ENCODE results near the gene ADH1B. TPM values are rescaled to one million over a fixed set of nuclear protein-coding genes. Genes with fewer than 3 reads are reported as not detected.

Gene ADH1B
- total RNA-seq, 1 experiment from 2014 or later = not detected

DNA sequence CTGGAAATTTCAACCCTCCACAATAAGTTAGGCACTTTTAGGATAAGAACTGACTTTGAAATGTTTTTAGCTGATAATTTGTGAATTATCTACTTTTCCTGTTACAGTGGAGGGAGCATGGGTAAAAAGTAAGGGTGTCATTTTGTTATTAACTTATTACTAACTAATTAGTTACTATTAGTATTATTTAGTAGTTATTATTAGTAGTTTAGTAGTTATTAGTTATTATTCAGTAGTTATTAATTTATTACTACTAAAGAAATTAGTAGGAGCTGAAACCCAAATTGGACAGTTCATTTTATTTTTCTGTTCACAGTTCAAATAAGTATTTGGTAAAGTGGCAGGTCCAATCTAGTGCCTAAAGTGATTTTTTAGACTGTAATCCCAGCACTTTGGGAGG is 35.8 kb downstream of the ADH1B start:
- TF ChIP-seq EZH2phosphoT487 (IDR thresholded peaks at IDR 0.05; ENCODE audit: borderline replicate concordance, low read length) = no peak
- TF ChIP-seq, protein P1, sequence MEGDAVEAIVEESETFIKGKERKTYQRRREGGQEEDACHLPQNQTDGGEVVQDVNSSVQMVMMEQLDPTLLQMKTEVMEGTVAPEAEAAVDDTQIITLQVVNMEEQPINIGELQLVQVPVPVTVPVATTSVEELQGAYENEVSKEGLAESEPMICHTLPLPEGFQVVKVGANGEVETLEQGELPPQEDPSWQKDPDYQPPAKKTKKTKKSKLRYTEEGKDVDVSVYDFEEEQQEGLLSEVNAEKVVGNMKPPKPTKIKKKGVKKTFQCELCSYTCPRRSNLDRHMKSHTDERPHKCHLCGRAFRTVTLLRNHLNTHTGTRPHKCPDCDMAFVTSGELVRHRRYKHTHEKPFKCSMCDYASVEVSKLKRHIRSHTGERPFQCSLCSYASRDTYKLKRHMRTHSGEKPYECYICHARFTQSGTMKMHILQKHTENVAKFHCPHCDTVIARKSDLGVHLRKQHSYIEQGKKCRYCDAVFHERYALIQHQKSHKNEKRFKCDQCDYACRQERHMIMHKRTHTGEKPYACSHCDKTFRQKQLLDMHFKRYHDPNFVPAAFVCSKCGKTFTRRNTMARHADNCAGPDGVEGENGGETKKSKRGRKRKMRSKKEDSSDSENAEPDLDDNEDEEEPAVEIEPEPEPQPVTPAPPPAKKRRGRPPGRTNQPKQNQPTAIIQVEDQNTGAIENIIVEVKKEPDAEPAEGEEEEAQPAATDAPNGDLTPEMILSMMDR (conservative IDR thresholded peaks at IDR 0.05; ENCODE audit: low read depth, low read length) = no peak
- no peak for TF ChIP-seq EZH2 (IDR thresholded peaks at IDR 0.05; ENCODE audit: low read length, unreplicated experiment)
- DNase-seq (no peak), ATAC-seq (no peak)
- no peaks in the 10 kb centered on the region for H4K20me1 ChIP-seq (ENCODE audit: low read length)
- no peaks in the 10 kb centered on the region for H3K9me3 ChIP-seq (ENCODE audit: low read length)
- no peak overlapping the region for H3K4me3 ChIP-seq (ENCODE audit: low read length)
- no peaks in the 10 kb centered on the region for H3K27me3 ChIP-seq (ENCODE audit: low read length)
- H2AFZ ChIP-seq (ENCODE audit: low read length) = no peak overlapping the region
- no peak overlapping the region for H3K27ac ChIP-seq (ENCODE audit: low read length)
- ChIA-PET CTCF (no interaction called here), POLR2A (ENCODE audit: unreplicated experiment) (no interaction called here)
- BruUV-seq (replicated peaks) = no TSS peak
- no peaks in the 10 kb centered on the region for H3K9me2 ChIP-seq (replicated peaks; ENCODE audit: low read length)
- intact Hi-C loops (cut with micrococcal nuclease) = no loop called here
- no peak overlapping the region for H3K4me2 ChIP-seq (ENCODE audit: low read length)
- no peaks in the 10 kb centered on the region for H3K79me2 ChIP-seq (ENCODE audit: low read length)
- H3K9ac ChIP-seq (ENCODE audit: low read length) = no peak overlapping the region
- H3K36me3 ChIP-seq (ENCODE audit: low read depth, low read length) = no peaks in the 10 kb centered on the region
- H3K4me1 ChIP-seq (ENCODE audit: insufficient read depth, low read length) = no peaks in the 10 kb centered on the region
- H3F3A ChIP-seq (ENCODE audit: low read length, unreplicated experiment) = no peaks in the 10 kb centered on the region

DNA sequence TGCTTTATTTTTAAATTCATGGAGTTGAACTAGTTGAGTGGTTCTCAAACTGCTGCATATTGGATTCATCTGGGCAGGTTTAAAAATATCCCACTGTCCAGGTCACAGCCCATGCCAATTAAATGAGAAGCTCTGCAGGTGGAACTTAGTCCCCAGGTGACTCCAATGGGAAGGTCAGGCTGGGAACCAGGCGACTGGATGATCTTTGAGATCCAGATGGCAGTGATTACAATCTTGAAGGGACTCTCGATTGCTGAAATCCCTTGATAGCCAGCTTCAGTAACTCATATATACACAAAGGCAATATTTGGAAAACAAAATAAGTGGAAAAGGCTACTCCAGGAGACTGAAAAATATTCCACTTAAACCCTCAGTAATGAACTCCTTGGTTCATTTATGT is 38.5 kb downstream of the ADH1B start:
- ATAC-seq = no peak
- CTCF ChIA-PET = no interaction called here
- POLR2A ChIA-PET (ENCODE audit: unreplicated experiment) = no interaction called here

DNA sequence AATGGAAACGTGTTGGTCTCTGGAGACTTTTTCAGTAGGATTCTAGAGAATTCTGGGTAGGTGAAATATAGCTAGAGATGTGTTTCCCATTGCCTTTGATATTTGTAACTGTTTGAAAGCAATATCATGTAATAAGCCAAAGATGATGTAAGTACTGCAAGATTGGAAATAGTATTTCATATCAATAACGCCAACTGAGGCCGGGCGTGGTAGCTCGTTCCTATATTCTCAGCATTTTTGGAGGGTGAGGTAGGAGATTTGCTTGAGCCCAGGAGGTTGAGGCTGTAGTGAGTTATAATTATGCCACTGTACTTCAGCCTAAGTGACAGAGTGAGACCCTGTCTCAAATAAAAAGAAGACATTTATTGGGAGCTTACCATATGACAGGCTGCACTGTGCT is 39.9 kb downstream of the ADH1B start:
- Histone ChIP-seq H3K9ac (ENCODE audit: low read length) (no peak overlapping the region), H3K4me2 (ENCODE audit: low read length) (no peak overlapping the region), H3K4me1 (ENCODE audit: insufficient read depth, low read length) (no peaks in the 10 kb centered on the region), H3K27me3 (ENCODE audit: low read length) (peaks cover 12% of the 10 kb centered on the region; the same call in 1 of the 2 replicates), H2AFZ (ENCODE audit: low read length) (no peak overlapping the region), H3K36me3 (ENCODE audit: low read depth, low read length) (no peaks in the 10 kb centered on the region), H3K9me2 (replicated peaks; ENCODE audit: low read length) (no peaks in the 10 kb centered on the region), H3K4me3 (ENCODE audit: low read length) (no peak overlapping the region), H3K9me3 (ENCODE audit: low read length) (no peaks in the 10 kb centered on the region), H4K20me1 (ENCODE audit: low read length) (no peaks in the 10 kb centered on the region), H3K79me2 (ENCODE audit: low read length) (no peaks in the 10 kb centered on the region), H3K27ac (ENCODE audit: low read length) (no peak overlapping the region), H3F3A (ENCODE audit: low read length, unreplicated experiment) (no peaks in the 10 kb centered on the region)
- CTCF ChIA-PET = no interaction called here
- BruUV-seq (replicated peaks) = no TSS peak
- DNase-seq = no peak
- ATAC-seq = no peak
- POLR2A ChIA-PET (ENCODE audit: unreplicated experiment) = no interaction called here
- TF ChIP-seq EZH2phosphoT487 (IDR thresholded peaks at IDR 0.05; ENCODE audit: borderline replicate concordance, low read length) (no peak), EZH2 (IDR thresholded peaks at IDR 0.05; ENCODE audit: low read length, unreplicated experiment) (no peak)
- TF ChIP-seq, protein P1 (conservative IDR thresholded peaks at IDR 0.05; ENCODE audit: low read depth, low read length) = no peak
- intact Hi-C loops (cut with micrococcal nuclease) = no loop called here

More for the DNA sequence above, 38.5 kb downstream of the ADH1B start:
- Histone ChIP-seq H3K4me3 (ENCODE audit: low read length) (no peak overlapping the region), H3K9me3 (ENCODE audit: low read length) (no peaks in the 10 kb centered on the region), H3K36me3 (ENCODE audit: low read depth, low read length) (no peaks in the 10 kb centered on the region), H3K4me1 (ENCODE audit: insufficient read depth, low read length) (no peaks in the 10 kb centered on the region), H3K9me2 (replicated peaks; ENCODE audit: low read length) (no peaks in the 10 kb centered on the region), H3K27ac (ENCODE audit: low read length) (no peak overlapping the region), H3K4me2 (ENCODE audit: low read length) (no peak overlapping the region), H3F3A (ENCODE audit: low read length, unreplicated experiment) (no peaks in the 10 kb centered on the region), H3K79me2 (ENCODE audit: low read length) (no peaks in the 10 kb centered on the region), H3K9ac (ENCODE audit: low read length) (no peak overlapping the region), H3K27me3 (ENCODE audit: low read length) (peaks cover 6% of the 10 kb centered on the region; the same call in 1 of the 2 replicates), H2AFZ (ENCODE audit: low read length) (no peak overlapping the region), H4K20me1 (ENCODE audit: low read length) (no peaks in the 10 kb centered on the region)
- intact Hi-C loops (cut with micrococcal nuclease) = no loop called here
- no peak for DNase-seq
- TF ChIP-seq, protein P1 (conservative IDR thresholded peaks at IDR 0.05; ENCODE audit: low read depth, low read length) = no peak
- TF ChIP-seq EZH2phosphoT487 (IDR thresholded peaks at IDR 0.05; ENCODE audit: borderline replicate concordance, low read length) = no peak
- no TSS peak for BruUV-seq (replicated peaks)
